Glomerular visceral epithelial cell (primary cell): ENCODE measurements around the gene AMPD1.

Source experiments
- DNase-seq: peaks from one replicate; pipeline ENCODE4 v3.0.0-alpha.2; 2016; ENCODE audit errors: extremely low spot score

AMPD1 gene

DNA sequence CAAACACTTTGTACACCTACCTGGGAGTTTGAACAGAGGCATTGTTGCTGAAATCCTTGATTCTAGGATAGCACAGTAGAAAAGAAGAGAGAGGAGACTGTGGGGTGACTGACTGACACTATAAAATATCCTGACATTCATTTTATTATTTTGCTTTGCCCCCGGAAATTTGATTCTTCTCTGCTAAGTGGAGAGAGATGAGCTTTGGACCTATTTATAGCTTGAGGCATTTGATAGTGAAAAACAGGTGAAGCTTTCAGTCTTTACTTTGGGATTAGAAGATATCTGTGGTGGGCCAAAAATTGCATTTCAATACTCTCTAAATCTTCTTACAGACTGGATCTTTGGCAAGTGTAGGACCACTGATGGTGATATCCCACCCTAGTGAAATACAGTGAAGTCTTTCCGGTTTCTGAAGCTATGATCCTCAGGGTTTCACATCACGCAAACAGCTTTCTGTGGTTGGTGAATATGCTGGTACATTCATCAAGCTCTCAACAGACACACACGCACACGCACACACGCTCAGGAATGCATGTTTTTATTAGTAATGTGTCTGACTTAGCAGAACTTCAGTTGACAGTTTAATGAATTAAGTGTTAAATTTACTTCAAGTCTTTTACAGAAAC lies at the start of gene AMPD1:
Gene AMPD1, minus strand, starts transcription at position 117 of the 629 bp plus-strand sequence. Its CDS starts 75 bp downstream, at position 42.
- DNase-seq = peak; percentile 38

DNA sequence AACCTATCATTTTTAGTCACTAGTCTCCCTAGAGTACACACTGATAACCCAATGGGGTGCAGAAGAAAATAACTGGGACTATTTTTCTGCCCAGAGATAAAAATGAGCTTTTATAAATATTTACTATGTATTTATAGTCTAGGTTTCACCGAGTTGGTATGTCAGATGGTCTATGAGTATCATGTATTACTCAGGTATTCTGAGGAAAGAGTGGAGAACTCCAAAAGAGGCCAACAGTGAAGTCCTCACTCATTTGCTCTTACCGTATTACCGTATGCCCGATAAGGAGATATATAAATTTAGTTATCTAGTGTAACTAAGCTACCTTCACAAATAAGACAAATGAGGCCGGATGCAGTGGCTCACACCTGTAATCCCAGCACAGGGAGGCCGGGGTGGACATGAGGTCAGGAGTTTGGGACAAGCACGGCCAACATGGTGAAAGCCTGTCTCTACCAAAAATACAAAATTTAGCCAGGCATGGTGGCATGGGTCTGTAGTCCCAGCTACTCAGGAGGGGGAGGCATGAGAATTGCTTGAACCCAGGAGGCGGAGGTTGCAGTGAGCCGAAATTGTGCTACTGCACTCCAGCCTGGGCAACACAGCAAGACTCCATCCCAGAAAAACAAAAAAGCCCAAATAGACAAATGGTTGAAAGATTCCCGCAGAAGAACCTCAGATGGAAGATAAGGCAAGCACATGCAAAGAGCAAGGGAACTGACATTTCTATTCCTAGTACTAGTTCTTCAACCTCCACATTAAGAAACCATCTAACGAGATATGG lies 46.8 kb upstream of the AMPD1 start:
- DNase-seq = no peak

DNA sequence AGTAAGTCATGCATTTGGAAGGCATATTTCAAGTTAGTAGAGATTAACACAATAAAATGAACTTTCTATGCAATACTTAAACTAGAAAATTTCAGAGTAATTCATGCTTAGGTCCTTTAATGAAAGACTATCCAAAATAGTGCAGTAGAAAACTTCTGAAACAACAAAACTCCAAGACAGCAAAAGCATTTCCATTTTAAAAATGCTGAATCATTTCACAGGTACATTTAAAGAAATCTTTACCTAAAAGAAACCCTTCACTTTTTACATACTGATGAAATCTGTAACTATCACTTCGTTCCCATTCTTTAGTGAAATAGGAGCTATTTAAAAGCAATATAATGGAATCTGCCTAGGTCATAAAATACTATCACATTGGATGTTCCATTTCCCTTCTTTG lies 45.0 kb upstream of the AMPD1 start:
- no peak for DNase-seq

DNA sequence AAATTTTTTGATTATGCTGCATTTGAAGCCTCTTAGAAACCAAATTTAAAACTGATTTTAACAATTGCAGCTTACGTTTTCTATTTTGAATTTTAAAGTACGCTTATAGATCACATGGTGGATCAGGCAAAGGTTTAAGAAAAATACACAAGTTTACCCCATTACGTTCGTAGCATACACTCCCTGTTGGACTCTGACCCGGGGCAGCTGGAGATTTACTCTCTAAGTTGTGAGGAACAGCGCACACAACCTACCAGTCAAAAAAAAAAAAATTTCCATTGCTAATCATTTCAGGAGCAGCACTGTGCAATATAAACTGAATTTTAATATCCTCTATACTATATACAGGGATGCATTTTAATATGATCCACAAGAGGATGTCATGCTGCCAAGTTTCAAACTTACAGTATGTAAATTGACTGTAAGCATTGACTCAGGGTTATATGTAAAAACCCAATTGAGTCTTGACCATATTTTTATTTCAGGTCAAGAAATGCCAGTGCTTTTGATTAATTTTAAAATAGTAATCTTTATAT lies 42.0 kb upstream of the AMPD1 start:
- DNase-seq = no peak

DNA sequence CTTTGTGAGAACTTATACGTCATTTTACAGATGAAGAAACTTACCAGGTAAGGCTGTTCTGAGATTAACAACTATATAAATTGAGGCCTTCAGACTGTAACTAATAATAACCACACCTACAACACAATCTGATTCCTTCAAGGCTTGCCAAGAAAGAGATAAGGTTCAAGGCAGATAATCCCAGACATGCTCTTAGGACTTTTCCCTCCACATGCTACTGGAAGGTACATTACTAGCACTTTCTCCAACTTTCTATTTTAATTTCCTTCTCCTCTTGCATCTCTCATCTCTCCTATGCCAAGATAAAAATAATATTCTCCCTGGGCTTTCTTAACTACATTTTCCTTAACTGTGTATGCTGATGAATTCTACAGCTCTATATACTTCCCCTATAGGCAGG lies 40.1 kb upstream of the AMPD1 start:
- DNase-seq = no peak

DNA sequence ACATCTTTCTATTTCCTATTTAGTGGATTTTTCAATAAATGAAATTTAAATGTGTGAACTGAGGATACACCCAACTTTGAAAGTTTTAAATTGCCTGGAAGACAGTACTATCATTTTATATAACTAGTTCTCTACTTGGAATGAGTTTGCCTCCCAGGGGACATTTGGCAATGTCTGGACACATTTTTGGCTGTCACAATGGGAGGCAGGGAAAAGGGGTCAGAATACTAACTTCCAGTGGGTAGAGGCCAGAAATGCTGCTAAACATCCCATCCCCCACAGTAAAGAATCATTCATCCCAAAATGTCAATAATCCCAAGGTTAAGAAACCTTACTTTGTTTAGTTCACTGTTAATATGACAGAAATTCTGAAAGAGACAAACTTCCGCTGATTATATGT lies 34.4 kb upstream of the AMPD1 start:
- no peak for DNase-seq

DNA sequence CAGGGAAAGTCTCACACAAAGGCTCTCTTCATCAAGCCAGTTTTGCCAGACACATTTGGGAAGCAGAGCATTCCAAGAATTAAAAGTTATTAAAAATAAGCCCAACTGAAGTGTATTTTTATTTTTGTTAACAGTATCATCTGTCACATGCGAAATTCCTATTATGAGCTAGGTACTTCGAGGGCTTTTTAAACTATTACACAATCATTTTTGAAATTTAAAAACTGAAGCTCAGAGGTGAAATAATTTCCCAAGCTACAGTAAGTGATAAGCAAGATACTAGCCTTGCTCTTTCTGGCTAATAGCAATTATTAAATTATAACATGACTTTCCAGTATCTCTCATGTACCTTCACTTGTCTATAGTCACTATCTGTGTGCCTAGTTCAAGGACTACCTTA lies 33.2 kb upstream of the AMPD1 start:
- no peak for DNase-seq

DNA sequence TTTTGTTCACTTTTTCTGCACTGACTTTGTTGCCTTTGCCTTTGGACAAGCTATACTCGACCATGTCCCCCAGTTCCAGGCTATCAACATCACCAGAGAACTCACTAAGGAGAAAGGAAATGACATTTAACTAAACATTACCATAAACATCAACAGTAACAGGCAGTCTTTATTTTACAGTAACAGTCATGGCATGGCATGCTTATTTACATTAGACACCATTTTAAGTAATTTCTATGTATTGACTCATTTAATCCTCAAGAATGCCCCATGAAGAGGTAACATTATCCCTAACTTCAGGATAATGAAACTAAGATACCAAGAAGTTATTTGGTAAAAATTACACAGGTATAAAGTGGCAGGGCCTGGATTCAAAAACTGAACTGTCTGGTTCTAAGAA lies 29.9 kb upstream of the AMPD1 start:
- DNase-seq = no peak

DNA sequence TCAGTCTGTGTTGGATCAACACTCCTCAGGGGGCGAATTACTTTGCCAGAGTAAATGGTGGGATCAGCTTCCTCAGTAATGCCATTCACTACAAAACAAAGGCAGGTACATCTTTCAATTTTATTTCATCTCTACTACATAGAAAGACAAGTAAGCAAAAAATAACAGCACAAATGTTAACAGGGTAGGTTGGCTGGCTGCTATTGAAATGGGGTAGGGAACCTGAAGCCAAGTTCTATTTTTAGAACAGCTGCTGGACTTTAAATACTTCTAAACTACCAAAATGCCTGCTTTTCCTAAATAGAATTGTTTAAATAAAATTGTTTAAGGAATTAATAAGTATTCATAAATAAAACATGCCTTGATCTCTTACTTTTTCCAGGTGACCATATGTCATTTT lies 28.6 kb upstream of the AMPD1 start:
- no peak for DNase-seq

DNA sequence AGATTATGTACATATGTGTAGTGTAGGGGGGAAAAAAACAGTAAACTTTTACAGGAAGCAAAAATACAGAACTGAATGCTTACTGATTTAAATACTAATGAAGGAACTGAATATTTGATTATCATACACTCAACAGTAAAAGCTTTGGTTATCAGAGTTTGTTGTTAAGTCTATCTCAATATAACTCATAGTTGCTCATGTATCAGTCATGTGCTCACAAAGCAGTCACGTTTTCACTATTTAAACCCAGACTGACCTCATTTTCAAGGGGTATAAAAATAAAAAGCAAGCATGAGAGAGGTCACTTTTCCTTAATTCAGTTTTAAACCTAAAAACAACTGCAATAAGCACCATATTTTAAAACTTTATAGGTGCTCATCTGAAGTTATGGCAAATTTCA lies 28.1 kb upstream of the AMPD1 start:
- no peak for DNase-seq

DNA sequence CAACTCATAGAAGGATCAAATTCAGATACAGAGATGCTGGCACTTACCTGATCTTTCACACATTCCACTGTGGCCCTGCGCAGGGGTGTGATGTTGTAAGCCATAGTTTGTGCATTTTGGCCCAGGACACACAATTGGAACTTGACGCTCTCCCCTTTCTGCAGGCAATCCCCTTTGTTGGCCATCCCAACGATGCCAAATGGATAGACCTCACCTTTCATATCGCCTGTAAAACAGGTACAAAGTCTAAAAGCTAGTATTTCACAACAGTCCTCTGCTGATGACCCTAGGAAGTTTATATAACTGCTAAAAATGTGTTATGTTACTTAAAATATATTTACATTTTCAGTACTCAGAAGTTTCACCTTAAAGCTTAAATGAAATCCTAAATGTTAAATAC lies 25.1 kb upstream of the AMPD1 start:
- DNase-seq = no peak

DNA sequence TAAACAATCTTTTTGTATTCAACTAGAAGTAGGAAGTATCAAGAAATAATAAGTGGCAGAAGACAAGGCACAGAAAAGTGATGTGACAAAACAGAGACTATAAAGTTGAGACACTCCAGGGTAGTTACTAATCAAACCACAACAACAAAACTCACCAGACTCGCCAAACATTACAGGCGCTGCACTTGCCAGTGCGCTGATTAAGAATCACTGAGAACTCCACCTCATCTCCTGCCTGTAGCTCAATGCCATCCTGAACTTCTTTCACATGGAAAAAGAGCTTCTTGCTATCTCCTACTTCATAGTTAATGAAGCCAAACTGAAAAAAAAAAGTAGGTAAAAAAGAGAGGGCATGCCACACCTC lies 24.1 kb upstream of the AMPD1 start:
- peak; percentile 36 for DNase-seq

DNA sequence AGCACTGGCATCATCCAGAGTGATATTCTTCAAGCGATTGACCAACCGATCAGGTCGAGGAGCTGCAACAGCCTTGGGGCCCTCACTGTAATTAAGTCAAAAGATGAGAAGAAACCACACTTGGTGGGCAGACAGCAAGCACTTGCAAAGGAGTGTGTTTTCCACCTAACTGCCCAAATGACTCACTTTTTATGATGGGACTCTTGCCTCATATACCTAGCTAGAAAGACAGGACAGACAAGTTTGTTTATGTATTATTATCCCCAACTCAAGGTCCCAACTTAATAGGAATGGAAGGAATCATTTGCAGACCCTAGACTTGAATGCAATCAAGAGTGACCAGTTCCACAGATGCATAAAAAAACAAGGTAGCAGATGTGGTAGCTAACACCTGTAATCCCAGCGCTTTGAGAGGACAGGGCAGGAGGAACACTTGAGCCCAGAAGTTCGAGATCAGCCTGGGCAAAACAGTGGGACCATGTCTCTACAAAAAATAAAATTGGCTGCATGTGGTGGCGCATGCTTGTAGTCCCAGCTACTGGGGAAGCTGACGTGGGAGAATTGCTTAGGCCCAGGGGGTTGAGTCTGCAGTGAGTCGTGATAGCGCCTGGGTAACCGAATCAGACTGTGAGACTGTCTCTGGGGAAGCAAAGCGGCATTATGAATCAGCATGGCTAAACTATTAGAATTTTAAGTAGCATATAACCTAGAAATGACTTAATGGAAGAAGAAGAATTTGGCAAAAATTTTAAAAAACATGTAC lies 23.5 kb upstream of the AMPD1 start:
- DNase-seq = peak; percentile 42

DNA sequence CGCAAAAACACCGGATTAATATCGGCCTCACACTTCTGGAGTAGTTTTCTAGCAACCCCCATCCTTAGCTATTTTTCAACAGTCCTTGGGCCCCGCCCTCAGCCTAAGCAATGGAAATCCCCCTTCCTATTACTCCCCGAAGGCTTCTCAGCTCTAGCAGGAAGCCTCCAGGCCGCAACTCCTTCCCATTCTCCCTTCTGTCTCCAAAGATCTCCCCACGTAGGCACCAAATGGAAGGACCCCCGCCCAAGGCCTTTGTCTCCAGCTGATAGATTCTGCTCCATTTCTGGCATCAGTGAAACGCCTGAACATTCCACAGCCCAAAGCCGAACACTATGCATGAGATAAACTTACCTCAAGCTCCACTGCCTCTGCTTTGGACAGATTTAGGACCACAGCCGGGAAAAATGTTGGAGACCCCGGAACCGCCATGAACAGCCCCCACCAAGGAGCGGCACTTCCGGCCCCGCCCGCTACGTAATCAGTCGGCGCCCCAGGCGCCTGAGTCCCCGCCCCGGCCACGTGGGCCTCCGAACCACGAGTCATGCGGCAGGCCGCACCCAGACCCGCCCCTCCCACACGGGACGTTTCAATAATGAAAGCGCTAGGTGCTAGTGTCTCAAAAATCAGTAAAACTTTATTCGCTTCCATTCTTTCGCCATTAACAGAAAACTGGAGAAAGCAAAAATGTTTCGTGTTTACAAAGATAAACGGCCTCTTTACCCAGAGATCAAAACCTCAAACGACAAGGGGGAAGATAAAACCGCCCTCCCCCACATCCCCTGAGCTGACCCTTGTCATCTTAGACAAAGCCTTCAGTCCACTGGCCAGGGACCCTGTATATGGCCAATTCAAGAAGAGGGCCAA lies 21.2 kb upstream of the AMPD1 start, which contains the start of gene NRAS:
Gene NRAS, minus strand, starts transcription at position 468 of the 867 bp plus-strand sequence. CDS start 611 bp downstream, outside the sequence.
- peak; percentile 91 for DNase-seq

DNA sequence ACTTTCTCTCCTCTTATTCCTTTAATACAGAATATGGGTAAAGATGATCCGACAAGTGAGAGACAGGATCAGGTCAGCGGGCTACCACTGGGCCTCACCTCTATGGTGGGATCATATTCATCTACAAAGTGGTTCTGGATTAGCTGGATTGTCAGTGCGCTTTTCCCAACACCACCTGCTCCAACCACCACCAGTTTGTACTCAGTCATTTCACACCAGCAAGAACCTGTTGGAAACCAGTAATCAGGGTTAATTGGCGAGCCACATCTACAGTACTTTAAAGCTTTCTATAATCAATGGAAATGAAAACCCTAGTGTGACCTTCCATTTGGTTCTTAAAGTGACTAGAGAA lies 20.6 kb upstream of the AMPD1 start:
- no peak for DNase-seq

DNA sequence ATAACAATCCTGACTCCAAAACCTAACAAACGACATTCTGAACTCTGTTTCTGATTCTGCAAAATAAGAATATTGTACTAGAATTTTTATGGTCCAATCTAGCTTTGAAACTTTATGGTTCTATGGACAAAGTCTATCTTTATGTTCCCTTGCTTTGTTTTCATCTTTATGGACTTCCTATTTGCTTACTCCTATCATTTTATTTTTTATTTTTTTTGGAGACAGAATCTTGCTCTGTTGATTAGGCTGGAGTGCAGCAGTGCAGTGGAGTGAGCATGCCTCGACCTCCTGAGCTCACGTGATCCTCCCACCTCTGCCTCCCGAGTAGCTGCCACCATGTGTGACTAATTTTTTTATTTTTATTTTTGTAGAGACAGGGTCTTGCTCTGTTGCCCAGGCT lies 17.6 kb upstream of the AMPD1 start:
- no peak for DNase-seq

DNA sequence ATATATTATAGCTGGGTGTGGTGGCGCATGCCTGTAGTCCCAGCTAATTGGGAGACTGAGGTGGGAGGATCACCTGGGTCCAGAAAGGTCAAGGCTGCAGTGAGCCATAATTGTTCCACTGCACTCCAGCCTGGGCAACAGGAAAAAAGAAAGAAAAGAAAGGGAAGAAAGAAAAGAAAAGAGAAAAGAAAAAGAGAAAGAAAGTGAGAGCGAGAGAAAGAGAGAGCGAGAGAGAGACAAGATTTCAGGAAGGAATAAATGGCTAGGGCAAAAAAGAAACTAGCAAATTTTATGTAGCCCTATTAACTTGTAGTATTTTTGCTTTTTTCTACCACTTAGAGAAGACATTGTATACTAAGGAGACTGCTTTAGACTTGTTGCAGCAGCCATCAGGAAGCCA lies 15.0 kb upstream of the AMPD1 start:
- DNase-seq = no peak

DNA sequence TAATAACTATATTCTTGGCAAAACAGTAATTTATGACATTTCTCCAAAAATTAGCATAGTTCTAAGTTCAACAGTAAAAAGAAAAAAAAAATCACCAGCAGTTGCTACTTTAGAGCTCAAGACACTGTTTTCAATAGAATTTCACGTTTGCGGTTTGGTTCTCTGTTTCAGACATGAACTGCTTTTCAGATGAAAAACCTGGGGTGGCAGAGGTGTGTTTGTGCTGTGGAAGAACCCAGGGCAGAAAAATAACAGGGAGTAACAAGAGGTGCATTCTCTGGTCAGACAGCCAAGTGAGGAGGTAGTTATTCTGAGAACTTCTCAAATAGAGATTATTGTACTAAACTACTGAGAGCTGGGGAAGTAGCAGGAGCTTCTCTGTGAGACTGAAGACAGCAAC lies 12.3 kb upstream of the AMPD1 start:
- no peak for DNase-seq

DNA sequence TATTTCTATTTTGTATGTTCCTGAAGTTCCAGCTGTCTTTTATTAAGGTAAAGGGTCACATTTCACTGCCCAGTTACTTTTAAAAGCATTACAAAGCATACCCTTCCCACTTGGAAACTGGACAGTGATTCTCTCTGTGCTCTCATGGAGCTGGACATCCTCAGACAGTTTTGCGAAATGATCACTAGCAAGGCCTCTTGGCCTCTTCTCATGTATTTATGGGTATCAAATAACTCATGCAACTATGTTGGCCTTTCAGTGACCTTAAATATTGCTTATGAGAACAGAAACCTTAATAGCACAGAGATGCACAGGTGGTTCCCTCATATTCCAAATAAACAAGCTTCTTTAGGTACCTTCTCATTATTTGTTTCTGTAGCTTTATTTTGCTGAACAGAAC lies 7.9 kb upstream of the AMPD1 start:
- DNase-seq = no peak

DNA sequence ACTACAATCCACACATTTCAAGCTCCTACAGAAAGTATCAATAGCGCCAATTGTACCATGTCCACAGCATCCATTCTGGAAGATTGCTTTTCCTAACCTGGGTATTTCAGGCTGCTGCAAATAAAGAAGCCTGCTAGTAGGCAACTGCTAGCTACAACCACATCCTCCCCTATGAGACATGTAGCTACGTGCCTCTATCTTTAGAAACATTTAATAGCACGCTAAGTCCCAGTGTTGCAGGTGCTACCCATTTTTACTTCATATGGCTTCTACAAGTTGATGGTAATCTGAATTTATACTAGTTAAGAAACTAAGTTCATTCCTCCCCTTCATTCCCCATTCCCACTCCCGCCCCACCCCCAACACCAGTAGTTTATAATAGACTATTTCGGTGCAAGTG lies 7.4 kb upstream of the AMPD1 start:
- no peak for DNase-seq

DNA sequence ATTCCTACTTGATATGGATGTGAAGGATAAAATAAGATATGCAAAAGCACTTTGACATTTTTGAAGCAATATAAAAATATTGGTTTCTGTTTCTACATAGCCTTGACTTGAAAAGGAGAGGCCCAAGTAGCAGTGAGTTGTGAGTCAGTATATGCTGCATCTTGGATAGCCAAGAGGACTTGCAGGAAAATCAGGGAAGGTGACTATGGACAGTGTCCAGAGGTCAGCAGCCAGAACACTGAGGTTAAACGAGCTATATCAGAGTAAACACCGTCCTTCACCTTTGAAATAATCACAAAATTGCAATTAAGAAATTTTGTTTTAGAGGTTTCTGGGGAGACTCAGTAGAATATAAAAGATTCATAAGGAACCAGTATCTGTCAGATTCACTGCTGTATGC lies 6.6 kb upstream of the AMPD1 start:
- no peak for DNase-seq
